Ramos (cell line): ENCODE results near the gene YJEFN3.

ENCODE experiments used
- in situ Hi-C: fragments of 300-500 bp; cut with MboI; formaldehyde crosslinking; loops from one replicate; pipeline ENCODE4 v1.14.3; 2022; ENCODE audit warnings: low sequenced_read_pairs; ENCODE audit not compliant: unreplicated experiment

YJEFN3 gene

DNA sequence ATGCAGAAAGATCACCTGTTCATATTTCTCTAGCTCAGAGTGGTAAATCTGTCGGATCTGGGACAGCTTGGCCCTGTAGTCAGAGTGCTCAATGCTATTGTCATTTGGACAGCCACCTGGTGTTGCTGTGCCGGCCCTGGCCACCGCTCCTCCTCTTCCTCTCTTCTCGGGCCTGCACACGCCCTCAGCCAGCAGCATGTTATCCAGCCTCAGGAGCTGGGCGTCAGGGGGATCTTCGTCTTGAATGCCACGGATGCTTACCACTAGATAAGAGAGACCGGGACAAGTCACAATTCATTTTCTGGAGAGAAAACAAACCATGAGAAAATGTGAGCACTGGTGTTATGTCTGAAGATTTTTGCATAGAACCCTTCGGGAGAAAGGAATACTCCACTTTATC is 41.9 kb downstream of the YJEFN3 start:
- in situ Hi-C loops = no loop called here

DNA sequence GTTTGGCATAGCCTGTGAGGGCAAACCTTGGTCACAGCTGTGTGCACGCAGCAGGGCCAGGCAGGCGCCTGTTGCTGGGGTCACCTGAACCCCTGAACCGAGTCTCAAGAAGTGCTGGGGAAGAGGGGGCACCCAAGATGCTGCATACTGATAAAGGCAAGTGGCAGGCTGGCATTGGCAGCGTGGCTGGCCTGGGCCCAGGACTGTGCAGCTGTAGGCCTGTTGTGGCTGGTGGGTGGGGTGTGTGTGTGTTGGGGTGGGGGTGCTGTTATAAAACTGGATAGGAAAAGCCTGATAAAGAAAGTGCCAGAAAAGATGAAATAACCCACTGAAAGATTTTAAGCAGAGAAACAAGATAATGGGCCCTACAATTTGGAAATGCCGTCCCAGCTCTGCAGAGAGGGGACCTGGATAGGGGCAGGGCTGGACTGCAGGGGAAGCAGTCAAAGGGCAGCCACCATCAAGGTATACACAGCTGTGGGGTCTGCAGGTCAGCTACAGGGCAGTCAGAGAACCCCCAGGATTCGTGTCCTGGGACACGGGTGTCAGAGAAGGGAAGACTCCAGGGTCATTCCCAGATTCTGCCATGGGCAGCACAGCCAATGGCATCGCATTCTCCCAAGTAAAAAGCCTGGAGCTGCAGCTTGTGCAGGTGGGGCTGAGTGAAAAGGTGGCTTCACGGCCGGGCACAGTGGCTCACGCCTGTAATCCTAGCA is 42.5 kb downstream of the YJEFN3 start:
- in situ Hi-C loops = no loop called here

DNA sequence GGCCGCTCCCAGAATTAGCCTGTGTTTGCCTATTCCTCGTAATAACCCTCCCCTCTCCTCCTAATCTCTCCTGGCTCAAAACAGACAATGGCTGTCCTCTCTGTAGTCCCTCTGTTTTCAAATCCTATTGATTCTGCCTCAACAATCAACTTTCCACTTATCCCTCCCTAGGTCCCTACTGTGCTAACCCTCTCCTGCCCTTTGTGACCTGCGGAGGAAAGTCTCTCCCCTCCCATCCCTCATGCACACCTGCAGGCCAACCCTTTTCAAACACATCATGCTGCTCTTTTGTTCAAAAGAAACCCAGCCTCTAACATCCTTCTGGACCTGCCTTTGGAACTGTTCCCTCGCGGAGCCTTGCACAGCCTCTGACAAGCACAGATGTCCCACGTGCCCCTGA is 46.7 kb downstream of the YJEFN3 start:
- in situ Hi-C loops = no loop called here

DNA sequence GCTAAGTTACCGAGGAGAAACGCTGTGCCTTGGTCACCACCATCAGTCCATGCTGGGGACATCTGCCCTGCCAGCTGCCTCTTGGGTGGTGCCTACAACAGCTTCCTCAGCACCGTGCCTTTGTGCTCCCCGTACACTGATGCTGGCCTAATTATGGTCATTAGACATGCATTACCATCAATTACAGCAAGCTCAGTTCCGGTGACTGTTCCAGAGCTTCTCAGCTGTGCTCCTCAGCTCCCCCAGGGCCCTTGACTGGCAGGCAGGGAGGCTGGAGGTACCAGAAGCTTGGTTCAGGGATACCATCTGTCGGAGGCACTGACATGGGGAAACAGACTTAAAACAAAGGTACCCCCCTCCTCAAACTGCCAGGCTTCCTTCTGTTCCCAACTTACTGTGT is 49.5 kb downstream of the YJEFN3 start:
- in situ Hi-C loops = no loop called here

DNA sequence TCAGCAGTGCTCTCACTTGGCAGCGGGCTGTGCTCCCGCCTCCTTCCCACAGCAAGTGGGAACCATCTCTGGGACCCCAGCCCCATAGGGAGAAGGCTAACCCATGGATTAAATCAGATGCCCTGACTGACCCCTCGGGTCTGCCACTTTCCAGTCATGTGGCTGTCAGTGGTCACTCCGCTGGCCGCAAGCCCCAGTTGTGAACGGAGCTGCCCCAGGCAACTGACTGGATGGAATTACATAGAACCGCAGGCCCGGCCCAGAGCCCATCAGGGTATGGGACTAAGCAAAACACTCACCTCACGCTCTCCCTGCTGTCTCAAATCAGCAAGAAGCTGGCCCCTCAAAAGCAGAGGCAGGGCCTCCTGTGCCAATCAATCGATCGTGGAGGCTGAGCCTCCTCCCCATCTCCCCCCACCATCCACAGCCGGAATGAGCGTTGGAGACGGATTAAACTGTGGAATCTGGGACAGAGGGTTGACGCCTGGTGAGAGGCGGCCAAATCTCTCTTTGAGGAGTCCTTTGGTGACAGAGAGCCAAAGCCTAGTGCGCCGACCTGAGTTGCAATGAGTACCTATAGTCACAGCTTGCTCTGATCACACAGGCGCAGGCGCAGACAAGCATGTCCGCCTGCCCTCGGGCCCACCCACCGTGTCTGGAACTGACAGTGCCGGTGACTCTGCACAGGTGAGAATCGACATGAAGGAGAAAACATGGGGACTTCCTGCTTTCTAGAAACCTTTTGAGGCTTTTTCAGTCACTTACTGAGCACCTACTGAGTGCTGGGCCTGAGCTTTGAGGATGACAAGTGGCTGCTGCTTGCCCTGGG is 51.0 kb downstream of the YJEFN3 start:
- in situ Hi-C loops = no loop called here

DNA sequence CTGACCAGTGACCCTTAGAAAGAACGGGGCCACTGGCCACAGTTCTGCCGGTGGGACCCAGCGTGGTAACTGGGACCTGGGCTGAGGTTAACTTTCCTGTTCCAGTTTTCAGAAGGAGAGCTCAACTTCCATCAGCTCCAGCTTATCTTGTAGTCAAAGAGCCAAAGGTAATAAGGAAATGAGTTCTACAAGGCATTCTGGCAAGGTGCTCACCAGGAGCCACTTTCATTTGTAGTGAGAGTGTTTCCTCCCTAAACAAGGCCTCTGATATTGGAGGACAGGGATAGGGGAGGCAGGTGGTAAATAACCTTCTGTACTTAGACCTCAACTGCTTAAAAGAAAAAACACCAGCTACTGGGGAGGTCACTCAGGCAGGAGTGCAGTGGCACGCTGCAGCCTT is 51.7 kb downstream of the YJEFN3 start:
- in situ Hi-C loops = no loop called here

DNA sequence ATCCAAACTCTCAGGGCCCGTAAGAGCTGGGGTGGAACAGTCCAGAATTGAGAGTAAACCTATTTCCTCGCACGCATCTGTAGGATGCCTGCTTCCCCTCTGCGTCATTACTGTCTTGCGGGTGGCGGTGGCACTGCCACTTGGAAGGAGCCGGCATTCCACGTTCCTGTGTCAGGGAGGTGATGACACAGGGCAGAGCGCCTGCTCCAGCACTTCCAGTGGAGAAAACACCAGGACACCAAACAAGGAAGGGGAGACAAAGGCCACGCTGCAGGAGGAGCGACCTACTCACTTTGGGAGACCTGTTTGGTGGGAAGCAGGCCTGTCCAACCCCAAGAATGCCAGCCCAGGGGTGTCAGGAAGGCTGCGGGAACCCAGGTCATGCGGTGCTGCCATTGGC is 52.7 kb downstream of the YJEFN3 start:
- in situ Hi-C loops = no loop called here

DNA sequence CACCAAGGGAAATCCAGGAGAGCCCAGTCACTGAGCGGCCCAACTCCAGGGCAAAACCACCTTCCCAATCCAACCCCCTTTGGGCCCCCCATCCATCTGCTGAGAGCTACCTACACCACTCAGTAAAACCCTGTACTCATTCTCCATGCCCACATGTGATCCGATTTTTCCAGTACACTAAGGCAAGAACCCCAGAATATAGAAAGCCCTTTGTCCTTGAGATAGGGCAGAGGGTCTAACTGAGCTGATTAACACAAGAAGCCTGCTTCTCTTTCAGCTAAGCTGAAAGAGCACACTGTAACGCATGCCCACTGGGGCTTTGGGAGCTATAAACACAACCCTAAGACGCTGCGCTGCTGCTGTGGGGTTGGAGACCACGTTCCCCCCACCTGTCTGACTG is 53.8 kb downstream of the YJEFN3 start:
- in situ Hi-C loops = no loop called here

DNA sequence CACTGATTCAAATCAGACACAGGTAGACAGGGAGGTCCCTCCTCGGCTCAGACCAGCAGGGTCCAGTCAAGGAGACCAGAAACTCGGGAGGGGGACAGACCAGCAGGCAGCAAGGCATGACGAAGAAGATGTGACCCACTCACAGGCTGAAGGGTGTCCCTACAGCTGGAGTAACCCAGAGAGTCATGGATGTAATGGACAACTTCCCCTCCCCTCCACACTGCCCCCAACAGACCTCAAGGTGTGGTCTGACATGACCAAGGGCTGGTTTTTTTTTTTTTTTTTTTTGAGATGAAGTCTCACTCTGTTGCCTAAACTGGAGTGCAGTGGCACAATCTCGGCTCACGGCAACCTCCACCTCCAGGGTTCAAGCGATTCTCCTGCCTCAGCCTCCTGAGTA is 55.6 kb downstream of the YJEFN3 start:
- in situ Hi-C loops = no loop called here
